Measurements from ENCODE around the gene SLC7A6.

SLC7A6 gene

DNA sequence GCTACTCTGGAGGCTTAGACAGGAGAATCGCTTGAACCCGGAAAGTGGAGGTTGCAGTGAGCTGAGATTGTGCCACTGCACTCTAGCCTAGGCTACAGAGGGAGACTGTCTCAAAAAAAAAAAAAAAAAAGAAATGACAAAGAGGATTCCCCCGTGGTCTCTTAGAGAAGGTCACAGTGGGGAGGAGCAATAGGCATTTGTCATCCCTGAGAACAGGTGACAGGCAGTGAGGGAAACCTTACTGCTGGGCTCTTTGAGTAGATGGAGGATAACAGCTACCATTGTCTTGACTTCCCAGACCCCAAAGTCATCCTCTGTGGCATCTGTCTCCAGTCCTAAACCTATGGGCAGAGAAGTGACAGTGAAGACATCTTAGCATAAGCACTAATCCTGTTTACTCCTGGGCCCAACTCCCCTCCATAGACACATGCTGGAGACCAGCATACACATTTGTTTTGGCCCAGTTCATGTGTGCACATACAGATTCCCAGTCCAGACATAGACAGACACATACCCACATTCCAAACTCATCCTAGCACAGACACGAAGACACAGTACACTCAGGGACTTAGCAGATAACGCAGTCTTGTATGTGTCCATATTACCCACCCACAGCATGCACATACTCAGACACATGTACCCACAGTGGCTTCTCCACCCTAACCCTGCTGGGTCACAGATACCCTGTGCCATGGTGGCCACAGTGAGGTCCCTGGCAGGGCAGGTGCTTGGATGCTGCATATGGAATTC is 31.1 kb upstream of the SLC7A6 start:
- no peak overlapping the region for H3K27ac ChIP-seq (ENCODE audit: low read length)
- H3K4me2 ChIP-seq (ENCODE audit: low read length): no peak overlapping the region
- no peaks in the 10 kb centered on the region for H4K20me1 ChIP-seq (ENCODE audit: insufficient read depth, low read length)

DNA sequence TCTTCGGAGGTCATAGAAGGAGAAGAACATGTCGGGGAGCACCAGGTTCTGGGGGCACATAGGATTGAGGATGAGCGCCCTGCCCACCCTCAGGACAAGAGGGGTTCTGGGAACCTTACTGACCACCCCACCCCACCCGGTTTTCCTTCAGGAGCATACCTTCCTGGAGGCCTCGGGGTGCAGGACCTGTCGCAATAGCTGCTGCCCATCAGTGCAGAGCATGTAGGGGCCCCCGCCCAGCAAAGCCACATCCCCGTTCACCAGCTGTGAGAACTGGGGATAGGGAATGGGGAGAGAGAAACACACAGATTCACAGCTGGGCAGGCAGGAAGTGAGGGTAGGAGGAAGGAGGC is 30.5 kb upstream of the SLC7A6 start:
- TF ChIP-seq, protein P1, sequence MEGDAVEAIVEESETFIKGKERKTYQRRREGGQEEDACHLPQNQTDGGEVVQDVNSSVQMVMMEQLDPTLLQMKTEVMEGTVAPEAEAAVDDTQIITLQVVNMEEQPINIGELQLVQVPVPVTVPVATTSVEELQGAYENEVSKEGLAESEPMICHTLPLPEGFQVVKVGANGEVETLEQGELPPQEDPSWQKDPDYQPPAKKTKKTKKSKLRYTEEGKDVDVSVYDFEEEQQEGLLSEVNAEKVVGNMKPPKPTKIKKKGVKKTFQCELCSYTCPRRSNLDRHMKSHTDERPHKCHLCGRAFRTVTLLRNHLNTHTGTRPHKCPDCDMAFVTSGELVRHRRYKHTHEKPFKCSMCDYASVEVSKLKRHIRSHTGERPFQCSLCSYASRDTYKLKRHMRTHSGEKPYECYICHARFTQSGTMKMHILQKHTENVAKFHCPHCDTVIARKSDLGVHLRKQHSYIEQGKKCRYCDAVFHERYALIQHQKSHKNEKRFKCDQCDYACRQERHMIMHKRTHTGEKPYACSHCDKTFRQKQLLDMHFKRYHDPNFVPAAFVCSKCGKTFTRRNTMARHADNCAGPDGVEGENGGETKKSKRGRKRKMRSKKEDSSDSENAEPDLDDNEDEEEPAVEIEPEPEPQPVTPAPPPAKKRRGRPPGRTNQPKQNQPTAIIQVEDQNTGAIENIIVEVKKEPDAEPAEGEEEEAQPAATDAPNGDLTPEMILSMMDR (IDR thresholded peaks at IDR 0.05; ENCODE audit: low read depth, low read length): no peak
- TF ChIP-seq EZH2phosphoT487 (IDR thresholded peaks at IDR 0.05; ENCODE audit: low read depth): no peak
- H3K79me2 ChIP-seq (ENCODE audit: low read length): no peaks in the 10 kb centered on the region
- no peak overlapping the region for H3K9ac ChIP-seq (ENCODE audit: low read length)
- H3K27ac ChIP-seq (ENCODE audit: low read length): no peak overlapping the region
- H3K4me3 ChIP-seq (ENCODE audit: low read length): no peak overlapping the region
- H3K27me3 ChIP-seq (ENCODE audit: low read depth, low read length): no peaks in the 10 kb centered on the region
- no peaks in the 10 kb centered on the region for H3K4me1 ChIP-seq (ENCODE audit: low read length)
- H2AFZ ChIP-seq (ENCODE audit: low read depth, low read length): no peak overlapping the region
- no peaks in the 10 kb centered on the region for H3K9me3 ChIP-seq (ENCODE audit: insufficient read depth, low read length)
- no peak overlapping the region for H3K4me2 ChIP-seq (ENCODE audit: low read length)
- no peaks in the 10 kb centered on the region for H3K36me3 ChIP-seq (replicated peaks; ENCODE audit: low read depth, low read length)
- H4K20me1 ChIP-seq (ENCODE audit: insufficient read depth, low read length): no peaks in the 10 kb centered on the region

More for the DNA sequence above, 31.1 kb upstream of the SLC7A6 start:
- TF ChIP-seq, protein P1 (IDR thresholded peaks at IDR 0.05; ENCODE audit: low read depth, low read length): no peak
- TF ChIP-seq EZH2phosphoT487 (IDR thresholded peaks at IDR 0.05; ENCODE audit: low read depth): no peak
- H3K9me3 ChIP-seq (ENCODE audit: insufficient read depth, low read length): no peaks in the 10 kb centered on the region
- no peaks in the 10 kb centered on the region for H3K4me1 ChIP-seq (ENCODE audit: low read length)
- H3K27me3 ChIP-seq (ENCODE audit: low read depth, low read length): no peaks in the 10 kb centered on the region
- no peak overlapping the region for H3K4me3 ChIP-seq (ENCODE audit: low read length)
- H2AFZ ChIP-seq (ENCODE audit: low read depth, low read length): no peak overlapping the region
- no peak overlapping the region for H3K9ac ChIP-seq (ENCODE audit: low read length)
- H3K79me2 ChIP-seq (ENCODE audit: low read length): no peaks in the 10 kb centered on the region
- H3K36me3 ChIP-seq (replicated peaks; ENCODE audit: low read depth, low read length): no peaks in the 10 kb centered on the region

DNA sequence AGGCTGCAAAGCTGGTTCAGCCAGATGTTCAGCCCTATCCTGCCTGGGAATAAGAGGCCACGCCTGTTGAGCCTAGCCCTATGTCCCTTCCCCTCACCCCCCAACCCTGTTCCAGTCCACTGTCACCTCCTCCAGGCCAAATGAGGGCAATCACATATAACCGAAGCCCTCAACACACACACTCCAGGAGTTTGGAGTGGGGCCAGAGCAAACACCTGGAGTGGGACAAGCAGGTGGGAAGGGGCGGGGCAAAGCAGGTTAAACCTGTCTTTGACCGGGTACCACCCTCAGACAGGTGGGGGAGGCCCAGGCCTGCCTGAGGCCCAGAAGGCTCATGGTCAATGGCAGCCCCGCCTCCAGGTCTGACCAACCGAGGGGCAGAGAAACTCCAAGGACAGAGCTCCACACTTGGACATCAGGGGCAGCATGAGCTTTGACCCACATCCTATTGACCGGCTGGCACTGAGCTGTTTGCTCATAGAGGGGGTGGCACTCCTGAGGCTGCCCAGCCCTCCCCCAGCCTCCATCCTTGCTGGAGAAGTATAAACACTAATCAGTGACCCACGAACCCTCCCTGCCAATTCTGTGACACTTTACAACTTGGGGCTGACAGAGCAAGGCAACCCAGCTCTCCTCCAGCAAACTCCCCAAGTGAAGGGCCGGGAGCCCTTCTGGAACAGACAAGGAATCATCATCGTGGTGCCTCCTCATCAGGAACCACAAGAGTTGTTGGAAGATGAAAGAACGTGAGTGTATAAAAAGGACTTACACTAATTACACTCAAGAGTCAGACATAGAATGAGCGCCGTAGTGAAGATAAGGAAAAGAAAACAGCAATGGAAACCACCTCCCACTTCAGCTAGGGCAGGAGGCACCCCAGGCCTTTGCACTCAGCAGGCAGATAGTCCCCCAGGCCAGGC is 29.9 kb upstream of the SLC7A6 start:
- Histone ChIP-seq H3K4me1 (ENCODE audit: low read length) (no peaks in the 10 kb centered on the region), H2AFZ (ENCODE audit: low read depth, low read length) (no peak overlapping the region), H3K27ac (ENCODE audit: low read length) (no peak overlapping the region), H3K4me3 (ENCODE audit: low read length) (no peak overlapping the region), H3K36me3 (replicated peaks; ENCODE audit: low read depth, low read length) (no peaks in the 10 kb centered on the region), H4K20me1 (ENCODE audit: insufficient read depth, low read length) (no peaks in the 10 kb centered on the region), H3K27me3 (ENCODE audit: low read depth, low read length) (no peaks in the 10 kb centered on the region), H3K9me3 (ENCODE audit: insufficient read depth, low read length) (no peaks in the 10 kb centered on the region), H3K9ac (ENCODE audit: low read length) (no peak overlapping the region), H3K4me2 (ENCODE audit: low read length) (no peak overlapping the region), H3K79me2 (ENCODE audit: low read length) (no peaks in the 10 kb centered on the region)
- no peak for TF ChIP-seq EZH2phosphoT487 (IDR thresholded peaks at IDR 0.05; ENCODE audit: low read depth)
- TF ChIP-seq, protein P1 (IDR thresholded peaks at IDR 0.05; ENCODE audit: low read depth, low read length): no peak
